SK-N-SH treated with all-trans-retinoic acid at 6 μM for 48 hours (cell line): ENCODE data around the gene F7.

Experiments
- ATAC-seq: fragments of 200-7000 bp; cut with Tn5 transposase; 3 replicates; pipeline ENCODE4 v1.9.1; 2020; ENCODE audit warnings: mild to moderate bottlenecking, moderate library complexity
- ARNTL ChIP-seq: fragments of 450-650 bp; formaldehyde crosslinking; IDR thresholded peaks from 2 replicates; pipeline ENCODE4 v1.5.0; 2020; ENCODE audit warnings: low read depth, mild to moderate bottlenecking, moderate library complexity, borderline replicate concordance
- BACH2 ChIP-seq: fragments of 250-450 bp; sonication (Bioruptor Pico); IDR thresholded peaks from 2 replicates; pipeline ENCODE4 v1.9.0; 2021; ENCODE audit warnings: mild to moderate bottlenecking, borderline replicate concordance
- CSRNP3 ChIP-seq: fragments of 250-450 bp; sonication (Bioruptor Pico); IDR thresholded peaks from 2 replicates; pipeline ENCODE4 v1.5.1; 2021; ENCODE audit warnings: mild to moderate bottlenecking, moderate library complexity
- ESRRG ChIP-seq: fragments of 250-450 bp; sonication (Bioruptor Pico); IDR thresholded peaks from 2 replicates; pipeline ENCODE4 v1.6.1; 2021; ENCODE audit warnings: mild to moderate bottlenecking
- GLIS3 ChIP-seq: fragments of 250-450 bp; sonication (Bioruptor Pico); IDR thresholded peaks from 2 replicates; pipeline ENCODE4 v1.5.0; 2020; ENCODE audit warnings: mild to moderate bottlenecking, moderate library complexity
- ISL1 ChIP-seq: fragments of 250-450 bp; sonication (Bioruptor Pico); IDR thresholded peaks from 2 replicates; pipeline ENCODE4 v2.1.2; 2022; ENCODE audit warnings: mild to moderate bottlenecking, moderate library complexity
- OSR1 ChIP-seq: fragments of 250-450 bp; sonication (Bioruptor Pico); IDR thresholded peaks from 2 replicates; pipeline ENCODE4 v1.8.0; 2022; ENCODE audit warnings: moderate library complexity, mild to moderate bottlenecking, inconsistent platforms
- PPARA ChIP-seq: fragments of 250-450 bp; sonication (Bioruptor Pico); IDR thresholded peaks from 2 replicates; pipeline ENCODE4 v1.5.0; 2020; ENCODE audit warnings: mild to moderate bottlenecking, borderline replicate concordance
- RARB ChIP-seq: fragments of 250-450 bp; sonication (Bioruptor Pico); IDR thresholded peaks from 2 replicates; pipeline ENCODE4 v1.8.0; 2021; ENCODE audit warnings: mild to moderate bottlenecking, moderate library complexity
- TCF4 ChIP-seq: fragments of 250-450 bp; sonication (Bioruptor Pico); IDR thresholded peaks from 2 replicates; pipeline ENCODE4 v1.8.0; 2021; ENCODE audit warnings: mild to moderate bottlenecking, moderate library complexity, borderline replicate concordance
- TSHZ2 ChIP-seq: fragments of 250-450 bp; sonication (Bioruptor Pico); IDR thresholded peaks from 2 replicates; pipeline ENCODE4 v1.5.0; 2020; ENCODE audit warnings: mild to moderate bottlenecking, moderate library complexity
- ZC3H10 ChIP-seq: fragments of 250-450 bp; sonication (Bioruptor Pico); IDR thresholded peaks from 2 replicates; pipeline ENCODE4 v1.5.1; 2021; ENCODE audit warnings: mild to moderate bottlenecking, moderate library complexity
- ZFP3 ChIP-seq: fragments of 250-450 bp; sonication (Bioruptor Pico); IDR thresholded peaks from 2 replicates; pipeline ENCODE4 v1.5.0; 2020; ENCODE audit warnings: mild to moderate bottlenecking, moderate library complexity
- ZFP30 ChIP-seq: fragments of 450-650 bp; formaldehyde crosslinking; IDR thresholded peaks from 2 replicates; pipeline ENCODE4 v1.5.0; 2022; ENCODE audit warnings: mild to moderate bottlenecking, moderate library complexity
- ZNF70 ChIP-seq: fragments of 450-650 bp; formaldehyde crosslinking; IDR thresholded peaks from 2 replicates; pipeline ENCODE4 v1.5.0; 2020; ENCODE audit warnings: mild to moderate bottlenecking, moderate library complexity
- ZNF8 ChIP-seq: fragments of 450-650 bp; formaldehyde crosslinking; IDR thresholded peaks from 2 replicates; pipeline ENCODE4 v1.5.0; 2020; ENCODE audit warnings: mild to moderate bottlenecking, moderate library complexity
- TF ChIP-seq, protein P1 (sequence below): fragments of 250-450 bp; sonication (Bioruptor Pico); IDR thresholded peaks from 2 replicates; pipeline ENCODE4 v1.5.1; 2020; ENCODE audit warnings: low read depth, mild to moderate bottlenecking, moderate library complexity
- TF ChIP-seq, protein P2 (sequence below): fragments of 250-450 bp; sonication (Bioruptor Pico); IDR thresholded peaks from 2 replicates; pipeline ENCODE4 v1.8.0; 2020; ENCODE audit warnings: mild to moderate bottlenecking, moderate library complexity, borderline replicate concordance
- TF ChIP-seq, protein P3 (sequence below): fragments of 250-450 bp; sonication (Bioruptor Pico); IDR thresholded peaks from 2 replicates; pipeline ENCODE4 v1.8.0; 2021; ENCODE audit warnings: low read depth, mild to moderate bottlenecking, moderate library complexity, borderline replicate concordance

Gene F7

DNA sequence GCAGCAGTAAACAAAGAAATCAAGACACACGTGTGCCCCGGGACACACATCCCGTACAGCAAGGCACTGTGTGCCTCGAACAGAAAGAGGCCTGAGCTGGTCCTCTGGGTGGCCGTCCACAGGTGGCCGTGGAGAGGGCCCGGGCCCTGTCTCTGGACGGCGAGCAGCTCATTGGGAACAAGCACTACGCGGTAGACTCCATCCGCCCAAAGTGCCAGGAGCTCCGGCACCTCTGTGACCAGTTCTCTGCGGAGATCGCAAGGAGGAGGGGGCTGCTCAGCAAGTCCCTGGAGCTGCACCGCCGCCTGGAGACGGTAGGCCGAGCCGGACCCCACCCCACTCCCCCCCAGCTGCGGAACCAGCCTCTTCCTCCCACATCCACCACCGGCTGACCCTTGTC lies 30.7 kb upstream of the F7 start:
- no peak for ATAC-seq
- TF ChIP-seq, protein P1, sequence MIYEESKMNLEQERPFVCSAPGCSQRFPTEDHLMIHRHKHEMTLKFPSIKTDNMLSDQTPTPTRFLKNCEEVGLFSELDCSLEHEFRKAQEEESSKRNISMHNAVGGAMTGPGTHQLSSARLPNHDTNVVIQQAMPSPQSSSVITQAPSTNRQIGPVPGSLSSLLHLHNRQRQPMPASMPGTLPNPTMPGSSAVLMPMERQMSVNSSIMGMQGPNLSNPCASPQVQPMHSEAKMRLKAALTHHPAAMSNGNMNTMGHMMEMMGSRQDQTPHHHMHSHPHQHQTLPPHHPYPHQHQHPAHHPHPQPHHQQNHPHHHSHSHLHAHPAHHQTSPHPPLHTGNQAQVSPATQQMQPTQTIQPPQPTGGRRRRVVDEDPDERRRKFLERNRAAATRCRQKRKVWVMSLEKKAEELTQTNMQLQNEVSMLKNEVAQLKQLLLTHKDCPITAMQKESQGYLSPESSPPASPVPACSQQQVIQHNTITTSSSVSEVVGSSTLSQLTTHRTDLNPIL (CRISPR knock-in tag): no peak
- TF ChIP-seq ZC3H10 (CRISPR knock-in tag) (no peak), ISL1 (CRISPR knock-in tag) (no peak), OSR1 (CRISPR knock-in tag) (no peak), CSRNP3 (no peak), BACH2 (CRISPR knock-in tag) (no peak), TSHZ2 (no peak), GLIS3 (CRISPR knock-in tag) (no peak), ESRRG (CRISPR knock-in tag) (no peak), ZNF70 (no peak), ZFP3 (CRISPR knock-in tag) (no peak), ARNTL (CRISPR knock-in tag) (no peak), PPARA (CRISPR knock-in tag) (no peak), TCF4 (no peak), ZFP30 (CRISPR knock-in tag) (no peak)
- TF ChIP-seq, protein P2, sequence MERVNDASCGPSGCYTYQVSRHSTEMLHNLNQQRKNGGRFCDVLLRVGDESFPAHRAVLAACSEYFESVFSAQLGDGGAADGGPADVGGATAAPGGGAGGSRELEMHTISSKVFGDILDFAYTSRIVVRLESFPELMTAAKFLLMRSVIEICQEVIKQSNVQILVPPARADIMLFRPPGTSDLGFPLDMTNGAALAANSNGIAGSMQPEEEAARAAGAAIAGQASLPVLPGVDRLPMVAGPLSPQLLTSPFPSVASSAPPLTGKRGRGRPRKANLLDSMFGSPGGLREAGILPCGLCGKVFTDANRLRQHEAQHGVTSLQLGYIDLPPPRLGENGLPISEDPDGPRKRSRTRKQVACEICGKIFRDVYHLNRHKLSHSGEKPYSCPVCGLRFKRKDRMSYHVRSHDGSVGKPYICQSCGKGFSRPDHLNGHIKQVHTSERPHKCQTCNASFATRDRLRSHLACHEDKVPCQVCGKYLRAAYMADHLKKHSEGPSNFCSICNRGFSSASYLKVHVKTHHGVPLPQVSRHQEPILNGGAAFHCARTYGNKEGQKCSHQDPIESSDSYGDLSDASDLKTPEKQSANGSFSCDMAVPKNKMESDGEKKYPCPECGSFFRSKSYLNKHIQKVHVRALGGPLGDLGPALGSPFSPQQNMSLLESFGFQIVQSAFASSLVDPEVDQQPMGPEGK (CRISPR knock-in tag): no peak
- TF ChIP-seq, all 23 proteins: peak for 0

GRCh38 chr13:113075711-113076110 lies 29.9 kb upstream of the F7 start:
- no peak for TF ChIP-seq ZC3H10 (CRISPR knock-in tag)
- no peak for ATAC-seq

- ATAC-seq: no peak
Measured at GRCh38 chr13:113076681-113077401, 28.8 kb upstream of the F7 start.

More at GRCh38 chr13:113076681-113077401, 28.8 kb upstream of the F7 start:
- TF ChIP-seq TSHZ2: no peak
- no peak for TF ChIP-seq GLIS3 (CRISPR knock-in tag)
- no peak for TF ChIP-seq ZC3H10 (CRISPR knock-in tag)
- TF ChIP-seq, protein P2 (CRISPR knock-in tag): no peak
- no peak for TF ChIP-seq PPARA (CRISPR knock-in tag)
- TF ChIP-seq ARNTL (CRISPR knock-in tag): no peak
- TF ChIP-seq, protein P3, sequence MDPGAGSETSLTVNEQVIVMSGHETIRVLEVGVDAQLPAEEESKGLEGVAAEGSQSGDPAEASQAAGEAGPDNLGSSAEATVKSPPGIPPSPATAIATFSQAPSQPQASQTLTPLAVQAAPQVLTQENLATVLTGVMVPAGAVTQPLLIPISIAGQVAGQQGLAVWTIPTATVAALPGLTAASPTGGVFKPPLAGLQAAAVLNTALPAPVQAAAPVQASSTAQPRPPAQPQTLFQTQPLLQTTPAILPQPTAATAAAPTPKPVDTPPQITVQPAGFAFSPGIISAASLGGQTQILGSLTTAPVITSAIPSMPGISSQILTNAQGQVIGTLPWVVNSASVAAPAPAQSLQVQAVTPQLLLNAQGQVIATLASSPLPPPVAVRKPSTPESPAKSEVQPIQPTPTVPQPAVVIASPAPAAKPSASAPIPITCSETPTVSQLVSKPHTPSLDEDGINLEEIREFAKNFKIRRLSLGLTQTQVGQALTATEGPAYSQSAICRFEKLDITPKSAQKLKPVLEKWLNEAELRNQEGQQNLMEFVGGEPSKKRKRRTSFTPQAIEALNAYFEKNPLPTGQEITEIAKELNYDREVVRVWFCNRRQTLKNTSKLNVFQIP (CRISPR knock-in tag): no peak
- TF ChIP-seq ESRRG (CRISPR knock-in tag): no peak
- no peak for TF ChIP-seq ZFP3 (CRISPR knock-in tag)
- TF ChIP-seq ZNF8 (CRISPR knock-in tag): no peak
- TF ChIP-seq RARB (CRISPR knock-in tag): no peak
